ENCODE measurements around the gene C1GALT1. TPM values are rescaled to one million over a fixed set of nuclear protein-coding genes. Genes with fewer than 3 reads are reported as not detected.
"Not testable (repeated sequence)": the region's sequence is repeated elsewhere in the genome, so short reads cannot be mapped to it uniquely, and the experiment has no call there.

The C1GALT1 gene
- total and polyA plus RNA-seq, 12 donors, result 3.6 to 217 (median 18.2) TPM

DNA sequence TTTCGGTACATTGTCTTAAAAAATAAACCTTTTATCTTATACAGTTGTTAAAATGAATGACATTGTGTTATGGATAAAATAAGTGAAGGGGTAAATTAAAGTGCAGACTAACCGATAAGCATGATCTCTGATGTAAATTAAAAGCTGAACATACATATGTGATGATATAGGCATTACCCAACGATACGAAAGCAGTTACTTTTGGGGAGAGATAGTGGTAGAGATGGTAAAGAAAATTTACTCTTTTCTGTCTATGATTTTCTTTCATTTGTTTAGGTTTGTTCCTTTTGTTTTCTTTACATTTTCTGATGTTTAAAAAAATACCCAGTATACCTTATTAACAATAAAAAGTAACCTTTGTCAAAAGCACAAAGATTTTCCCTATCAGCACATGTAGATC is 6.4 kb downstream of the C1GALT1 start:
- Histone ChIP-seq H3K27ac (no peak overlapping the region), H3K4me1 (replicated peaks in 1 of 2) (peaks cover 0 to 20% of the 10 kb centered on the region in 2 donors), H3K27me3 (no peaks in the 10 kb centered on the region), H3K36me3 (replicated peaks in 1 of 2) (no peaks in the 10 kb centered on the region), H3K4me3 (no peak overlapping the region), H3K9me3 (replicated peaks in 1 of 3) (no peaks in the 10 kb centered on the region)
- no peak for DNase-seq
- TF ChIP-seq, protein P1, sequence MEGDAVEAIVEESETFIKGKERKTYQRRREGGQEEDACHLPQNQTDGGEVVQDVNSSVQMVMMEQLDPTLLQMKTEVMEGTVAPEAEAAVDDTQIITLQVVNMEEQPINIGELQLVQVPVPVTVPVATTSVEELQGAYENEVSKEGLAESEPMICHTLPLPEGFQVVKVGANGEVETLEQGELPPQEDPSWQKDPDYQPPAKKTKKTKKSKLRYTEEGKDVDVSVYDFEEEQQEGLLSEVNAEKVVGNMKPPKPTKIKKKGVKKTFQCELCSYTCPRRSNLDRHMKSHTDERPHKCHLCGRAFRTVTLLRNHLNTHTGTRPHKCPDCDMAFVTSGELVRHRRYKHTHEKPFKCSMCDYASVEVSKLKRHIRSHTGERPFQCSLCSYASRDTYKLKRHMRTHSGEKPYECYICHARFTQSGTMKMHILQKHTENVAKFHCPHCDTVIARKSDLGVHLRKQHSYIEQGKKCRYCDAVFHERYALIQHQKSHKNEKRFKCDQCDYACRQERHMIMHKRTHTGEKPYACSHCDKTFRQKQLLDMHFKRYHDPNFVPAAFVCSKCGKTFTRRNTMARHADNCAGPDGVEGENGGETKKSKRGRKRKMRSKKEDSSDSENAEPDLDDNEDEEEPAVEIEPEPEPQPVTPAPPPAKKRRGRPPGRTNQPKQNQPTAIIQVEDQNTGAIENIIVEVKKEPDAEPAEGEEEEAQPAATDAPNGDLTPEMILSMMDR (IDR thresholded peaks at IDR 0.05), result no peak
- no peak for TF ChIP-seq POLR2A (IDR thresholded peaks at IDR 0.05)
- WGBS, 4 donors, result 94 to 97% (median 95%) methylated on average over 4 of the region's 4 CpGs
- intact Hi-C loops (cut with DNase I), result no loop called here

DNA sequence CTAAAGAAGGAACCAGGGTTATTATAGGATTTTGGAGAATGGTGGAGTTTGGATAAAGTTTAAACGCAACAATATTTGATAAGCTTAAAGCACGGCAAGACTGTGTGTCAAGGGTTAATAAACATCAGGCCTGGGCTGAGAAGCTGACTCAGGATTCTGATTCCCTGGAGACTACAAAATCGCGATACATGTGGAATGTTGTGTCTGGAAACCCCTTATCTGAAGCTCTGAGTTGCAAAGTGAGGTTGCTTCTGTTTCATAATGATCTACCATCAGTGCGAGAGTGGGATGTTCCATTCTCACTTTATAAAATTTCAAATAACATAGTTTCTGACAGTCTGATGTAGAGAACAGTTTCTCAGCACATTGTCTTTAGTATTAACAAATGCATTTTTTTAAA is 7.8 kb downstream of the C1GALT1 start:
- 50 to 58% (median 53%) methylated on average over 5 of the region's 5 CpGs for WGBS, 4 donors
- Histone ChIP-seq H3K4me3 (no peak overlapping the region), H3K27ac (no peak overlapping the region), H3K36me3 (replicated peaks in 1 of 2) (no peaks in the 10 kb centered on the region), H3K9me3 (replicated peaks in 1 of 3) (no peaks in the 10 kb centered on the region), H3K4me1 (replicated peaks in 1 of 2) (peaks cover 0 to 9% of the 10 kb centered on the region in 2 donors), H3K27me3 (no peaks in the 10 kb centered on the region)
- TF ChIP-seq, protein P1 (IDR thresholded peaks at IDR 0.05), result no peak
- TF ChIP-seq POLR2A (IDR thresholded peaks at IDR 0.05), result no peak
- intact Hi-C loops (cut with DNase I), result no loop called here
- no peak for DNase-seq

DNA sequence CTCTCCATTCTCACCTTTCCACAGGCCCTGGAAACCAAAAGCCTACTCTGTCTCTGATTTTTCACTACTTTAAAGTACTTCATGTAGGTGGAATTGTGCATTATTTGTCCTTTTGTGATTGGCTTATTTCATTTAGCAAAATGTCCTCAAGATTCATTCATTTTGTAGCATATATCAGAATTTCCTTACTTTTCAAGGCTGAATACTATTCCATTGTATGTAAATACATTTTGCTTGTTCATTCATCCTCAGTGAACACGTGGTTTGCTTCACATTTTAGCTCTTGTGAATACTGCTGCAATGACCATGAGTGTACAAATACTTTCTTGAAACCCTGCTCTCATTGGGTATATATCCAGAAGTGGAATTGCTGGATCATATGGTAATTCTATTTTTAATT is 8.8 kb downstream of the C1GALT1 start:
- H3K4me3 ChIP-seq, result no peak overlapping the region
- DNase-seq, result no peak
- no peak overlapping the region for H3K27ac ChIP-seq
- H3K9me3 ChIP-seq (replicated peaks in 1 of 3), result no peaks in the 10 kb centered on the region
- H3K4me1 ChIP-seq (replicated peaks in 1 of 2), result peaks cover 0 to 9% of the 10 kb centered on the region in 2 donors
- intact Hi-C loops (cut with DNase I), result no loop called here
- H3K36me3 ChIP-seq (replicated peaks in 1 of 2), result no peaks in the 10 kb centered on the region
- TF ChIP-seq, protein P1 (IDR thresholded peaks at IDR 0.05), result no peak
- TF ChIP-seq POLR2A (IDR thresholded peaks at IDR 0.05), result no peak
- 93 to 100% (median 95%) methylated on average over 1 of the region's 1 CpG for WGBS, 4 donors
- H3K27me3 ChIP-seq, result no peaks in the 10 kb centered on the region

DNA sequence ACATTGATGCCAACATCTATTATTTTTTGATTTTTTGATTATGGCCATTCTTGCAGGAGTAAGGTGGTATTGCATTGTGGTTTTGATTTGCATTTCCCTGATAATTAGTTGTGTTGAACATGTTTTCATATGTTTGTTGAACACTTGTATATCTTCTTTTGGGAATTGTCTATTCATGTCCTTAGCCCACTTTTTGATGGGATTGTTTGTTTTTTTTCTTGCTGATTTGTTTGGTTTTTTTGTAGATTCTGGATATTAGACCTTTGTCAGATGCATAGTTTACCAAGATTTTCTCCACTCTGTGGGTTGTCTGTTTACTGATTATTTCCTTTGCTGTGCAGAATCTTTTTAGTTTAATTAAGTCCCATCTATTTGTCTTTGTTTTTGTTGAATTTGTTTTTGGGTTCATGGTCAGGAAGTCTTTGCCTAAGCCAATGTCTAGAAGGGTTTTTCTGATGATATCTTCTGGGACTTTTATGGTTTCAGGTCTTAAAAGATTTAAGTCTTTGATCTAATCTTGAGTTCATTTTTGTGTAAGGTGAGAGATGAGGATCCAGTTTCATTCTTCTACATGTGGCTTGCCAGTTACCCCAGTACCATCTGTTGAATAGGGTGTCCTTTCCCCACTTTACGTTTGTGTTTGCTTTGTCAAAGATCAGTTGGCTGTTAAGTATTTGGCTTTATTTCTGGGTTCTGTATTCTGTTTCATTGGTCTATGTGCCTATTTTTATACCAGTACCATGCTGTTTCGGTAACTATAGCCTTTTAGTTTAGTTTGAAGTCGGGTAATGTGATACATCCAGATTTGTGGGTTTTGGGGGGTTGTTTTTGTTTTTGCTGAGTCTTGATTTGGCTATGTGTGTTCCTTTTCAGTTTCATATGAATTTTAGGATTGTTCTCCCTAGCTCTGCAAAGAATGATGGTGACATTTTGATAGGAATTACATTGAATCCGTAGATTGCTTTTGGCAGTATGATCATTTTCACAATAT is 10.7 kb downstream of the C1GALT1 start:
- H3K27me3 ChIP-seq; intact Hi-C loops (cut with DNase I); H3K4me1 ChIP-seq (replicated peaks in 1 of 2); H3K36me3 ChIP-seq (replicated peaks in 1 of 2); H3K27ac ChIP-seq; H3K4me3 ChIP-seq; H3K9me3 ChIP-seq (replicated peaks in 1 of 3); DNase-seq: not testable (repeated sequence)
- WGBS, 4 donors, result 90 to 99% (median 95%) methylated on average over 4 of the region's 4 CpGs

DNA sequence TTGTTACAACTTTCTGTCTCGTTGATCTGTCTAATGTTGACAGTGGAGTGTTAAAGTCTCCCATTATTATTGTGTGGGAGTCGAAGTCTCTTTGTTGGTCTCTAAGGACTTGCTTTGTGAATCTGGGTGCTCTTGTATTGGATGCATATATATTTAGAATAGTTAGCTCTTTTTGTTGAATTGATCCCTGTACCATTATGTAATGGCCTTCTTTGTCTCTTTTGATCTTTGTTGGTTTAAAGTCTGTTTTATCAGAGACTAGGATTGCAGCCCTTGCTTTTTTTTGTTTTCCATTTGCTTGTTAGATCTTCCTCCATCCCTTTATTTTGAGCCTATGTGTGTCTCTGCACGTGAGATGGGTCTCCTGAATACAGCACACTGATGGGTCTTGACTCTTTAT is 17.2 kb downstream of the C1GALT1 start:
- H3K4me3 ChIP-seq; H3K9me3 ChIP-seq (replicated peaks in 1 of 3); DNase-seq; H3K36me3 ChIP-seq (replicated peaks in 1 of 2); H3K27ac ChIP-seq; H3K4me1 ChIP-seq (replicated peaks in 1 of 2); H3K27me3 ChIP-seq; intact Hi-C loops (cut with DNase I): not testable (repeated sequence)
- WGBS, 4 donors, result 90 to 99% (median 97%) methylated on average over 3 of the region's 3 CpGs

DNA sequence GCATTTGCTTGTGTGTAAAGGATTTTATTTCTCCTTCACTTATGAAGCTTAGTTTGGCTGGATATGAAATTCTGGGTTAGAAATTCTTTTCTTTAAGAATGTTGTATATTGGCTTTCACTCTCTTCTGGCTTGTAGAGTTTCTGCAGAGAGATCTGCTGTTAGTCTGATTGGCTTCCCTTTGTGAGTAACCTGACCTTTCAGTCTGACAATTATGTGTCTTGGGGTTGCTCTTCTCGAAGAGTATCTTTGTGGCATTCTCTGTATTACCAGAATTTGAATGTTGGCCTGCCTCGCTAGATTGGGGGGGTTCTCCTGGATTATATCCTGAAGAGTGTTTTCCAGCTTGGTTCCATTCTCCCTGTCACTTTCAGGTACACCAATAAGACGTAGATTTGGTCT is 17.9 kb downstream of the C1GALT1 start:
- H3K9me3 ChIP-seq (replicated peaks in 1 of 3); H3K4me3 ChIP-seq; H3K4me1 ChIP-seq (replicated peaks in 1 of 2); H3K27me3 ChIP-seq; H3K27ac ChIP-seq; DNase-seq; intact Hi-C loops (cut with DNase I); H3K36me3 ChIP-seq (replicated peaks in 1 of 2): not testable (repeated sequence)
- 90 to 95% (median 93%) methylated on average over 3 of the region's 3 CpGs for WGBS, 4 donors

All from adrenal gland (tissue), 12 donors.